GM23338 (cell line): ENCODE results near the gene ARHGAP32. TPM values are rescaled to one million over a fixed set of nuclear protein-coding genes. Genes with fewer than 3 reads are reported as not detected.

Experiments used
- ATAC-seq: fragments of 200-7000 bp; cut with Tn5 transposase; 3 replicates; pipeline ENCODE4 v1.9.1; 2020
- DNase-seq: peaks from one replicate; pipeline ENCODE4 v3.0.0-alpha.2; 2015; ENCODE audit warnings: low spot score
- H2AFZ ChIP-seq: fragments of 200-600 bp; sonication (generic); 2 replicates; pipeline ENCODE4 v1.8.0; 2016; ENCODE audit warnings: antibody characterized with exemption, mild to moderate bottlenecking, moderate library complexity
- H3F3A ChIP-seq: fragments of 200-600 bp; sonication (generic); replicated peaks from 2 replicates; pipeline ENCODE4 v1.8.0; 2017; ENCODE audit warnings: antibody characterized with exemption, mixed run types, low read depth
- H3K27ac ChIP-seq: fragments of 200-600 bp; sonication (generic); 2 replicates; pipeline ENCODE4 v1.6.1; 2016; ENCODE audit warnings: low read depth
- H3K27me3 ChIP-seq: fragments of 200-600 bp; sonication (generic); 2 replicates; pipeline ENCODE4 v1.8.0; 2016; ENCODE audit warnings: mild to moderate bottlenecking, mixed run types, moderate library complexity; ENCODE audit not compliant: insufficient read depth
- H3K36me3 ChIP-seq: fragments of 200-600 bp; sonication (generic); 2 replicates; pipeline ENCODE4 v1.8.0; 2016; ENCODE audit warnings: mild to moderate bottlenecking; ENCODE audit not compliant: insufficient read depth
- H3K4me1 ChIP-seq: fragments of 200-600 bp; sonication (generic); 2 replicates; pipeline ENCODE4 v1.8.0; 2016; ENCODE audit warnings: mild to moderate bottlenecking, moderate library complexity; ENCODE audit not compliant: insufficient read depth
- H3K4me2 ChIP-seq: fragments of 200-600 bp; sonication (generic); 2 replicates; pipeline ENCODE4 v1.7.1; 2017; ENCODE audit warnings: mixed run types
- H3K4me3 ChIP-seq: fragments of 200-600 bp; sonication (generic); 2 replicates; pipeline ENCODE4 v1.6.1; 2016; ENCODE audit warnings: mixed run types
- H3K79me2 ChIP-seq: fragments of 200-600 bp; sonication (generic); replicated peaks from 2 replicates; pipeline ENCODE4 v1.8.0; 2017; ENCODE audit warnings: mild to moderate bottlenecking; ENCODE audit not compliant: insufficient read depth
- H3K9me2 ChIP-seq: fragments of 200-600 bp; sonication (generic); 2 replicates; pipeline ENCODE4 v1.8.0; 2017; ENCODE audit not compliant: insufficient read depth
- H4K20me1 ChIP-seq: fragments of 200-600 bp; sonication (generic); replicated peaks from 2 replicates; pipeline ENCODE4 v1.8.0; 2017; ENCODE audit warnings: mild to moderate bottlenecking; ENCODE audit not compliant: insufficient read depth
- H3K27ac Mint-ChIP-seq: 2 replicates; pipeline ENCODE4 v1.8.0; 2020; ENCODE audit warnings: inconsistent platforms, mild to moderate bottlenecking, moderate library complexity, mixed read lengths
- H3K27me3 Mint-ChIP-seq: 3 replicates; pipeline ENCODE4 v1.8.0; 2022; ENCODE audit warnings: low read depth, mild to moderate bottlenecking, moderate library complexity, mixed read lengths, inconsistent platforms; ENCODE audit not compliant: insufficient read depth, poor library complexity
- H3K36me3 Mint-ChIP-seq: 3 replicates; pipeline ENCODE4 v1.8.0; 2021; ENCODE audit warnings: low read depth, mild to moderate bottlenecking, inconsistent platforms, moderate library complexity, mixed read lengths
- H3K4me1 Mint-ChIP-seq: 3 replicates; pipeline ENCODE4 v1.8.0; 2020; ENCODE audit warnings: mild to moderate bottlenecking, inconsistent platforms, mixed read lengths
- H3K4me3 Mint-ChIP-seq: 3 replicates; pipeline ENCODE4 v1.8.0; 2021; ENCODE audit warnings: moderate library complexity, mild to moderate bottlenecking, inconsistent platforms, mixed read lengths
- H3K9me3 Mint-ChIP-seq: 3 replicates; pipeline ENCODE4 v1.8.0; 2020; ENCODE audit warnings: moderate library complexity, mild to moderate bottlenecking, inconsistent platforms, mixed read lengths
- CREB1 ChIP-seq: fragments of 250-450 bp; sonication (Bioruptor Pico); IDR thresholded peaks from 2 replicates; pipeline ENCODE4 v1.5.0; 2020; ENCODE audit warnings: low read depth, mild to moderate bottlenecking, moderate library complexity
- CTCF ChIP-seq, 2 experiments: fragments of 200-600 bp in 1 of 2; sonication (generic) in 1 of 2; conservative IDR thresholded peaks; 2 replicates each; pipeline versions ENCODE4 v1.5.1 to v1.6.1; 2016 to 2017; ENCODE audit warnings: antibody characterized with exemption in 2 of 2, low read depth in 2 of 2, mild to moderate bottlenecking in 2 of 2, moderate library complexity in 1 of 2
- ETS1 ChIP-seq: IDR thresholded peaks from 2 replicates; pipeline ENCODE4 v1.6.1; 2016; ENCODE audit warnings: antibody characterized with exemption
- EZH2 ChIP-seq: fragments of 200-600 bp; sonication (generic); IDR thresholded peaks from one replicate; pipeline ENCODE4 v1.8.0; 2017; ENCODE audit warnings: antibody characterized with exemption, mild to moderate bottlenecking, low read depth; ENCODE audit not compliant: unreplicated experiment
- JUNB ChIP-seq: IDR thresholded peaks from one replicate; pipeline ENCODE4 v1.6.1; 2016; ENCODE audit warnings: antibody characterized with exemption; ENCODE audit not compliant: unreplicated experiment
- NANOG ChIP-seq: IDR thresholded peaks from 2 replicates; pipeline ENCODE4 v1.6.1; 2016; ENCODE audit warnings: antibody characterized with exemption, borderline replicate concordance
- ZNF114 ChIP-seq: fragments of 250-450 bp; sonication (Bioruptor Pico); IDR thresholded peaks from 2 replicates; pipeline ENCODE4 v1.5.0; 2020; ENCODE audit warnings: mild to moderate bottlenecking, moderate library complexity
- ZNF331 ChIP-seq: fragments of 250-450 bp; sonication (Bioruptor Pico); IDR thresholded peaks from 2 replicates; pipeline ENCODE4 v1.5.0; 2020; ENCODE audit warnings: low read depth, mild to moderate bottlenecking, moderate library complexity
- ZNF462 ChIP-seq: fragments of 250-450 bp; sonication (Bioruptor Pico); IDR thresholded peaks from 2 replicates; pipeline ENCODE4 v1.5.0; 2020; ENCODE audit warnings: mild to moderate bottlenecking, moderate library complexity
- polyA plus RNA-seq: library from polyadenylated mRNA; unstranded; fragments of >200 nt; fragmentation: Nextera tagmentation; extraction: Ambion mirVana; gene quantifications from 2 replicates; pipeline ENCODE4 v1.2.1, GENCODE V29; 2016
- total RNA-seq: library from RNA; depleted of rRNA; stranded (reverse); fragments of >200 nt; shearing (Covaris generic); gene quantifications from 2 replicates; pipeline ENCODE4 v1.2.3, GENCODE V29; 2014

The ARHGAP32 gene
- total and polyA plus RNA-seq, 2 experiments from 2014 or later: 3.9 to 17.2 TPM

DNA sequence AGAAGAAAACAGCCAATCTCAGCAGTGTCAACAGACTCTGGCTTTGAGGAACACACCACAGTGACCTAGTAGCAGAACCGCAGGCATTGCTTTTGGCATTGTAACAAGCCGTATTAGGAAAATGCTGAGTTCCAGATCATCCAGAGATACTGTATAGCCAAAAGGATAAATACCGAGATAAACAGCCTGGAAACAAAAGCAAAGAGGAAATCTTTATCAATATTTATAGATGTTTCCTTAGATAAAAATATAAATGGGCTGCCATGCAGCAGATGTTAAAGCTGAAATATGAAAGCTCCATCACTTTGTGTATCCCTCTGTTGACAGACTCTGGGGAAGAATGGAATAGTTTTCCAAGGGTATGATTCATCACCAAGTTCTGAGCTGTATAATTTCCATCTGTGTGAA is 150.5 kb downstream of the ARHGAP32 start:
- ATAC-seq: no peak
- Histone ChIP-seq H3F3A (no peaks in the 10 kb centered on the region), H2AFZ (no peak overlapping the region), H3K27me3 (no peaks in the 10 kb centered on the region), H3K79me2 (no peaks in the 10 kb centered on the region), H3K4me1 (no peaks in the 10 kb centered on the region), H3K36me3 (no peaks in the 10 kb centered on the region), H3K4me3 (no peak overlapping the region), H3K4me2 (no peak overlapping the region), H4K20me1 (no peaks in the 10 kb centered on the region), H3K27ac (no peak overlapping the region), H3K9me2 (no peaks in the 10 kb centered on the region)
- DNase-seq: no peak
- no peak for TF ChIP-seq EZH2
- TF ChIP-seq NANOG: no peak
- no peak for TF ChIP-seq ZNF114
- no peak for TF ChIP-seq CTCF (conservative IDR thresholded peaks at IDR 0.05; ENCODE audit: low read depth in 2 of 2)
- TF ChIP-seq ZNF462: no peak
- Mint-ChIP-seq H3K4me1 (no peaks in the 10 kb centered on the region), H3K9me3 (peaks cover 9% of the 10 kb centered on the region), H3K36me3 (peaks cover 15% of the 10 kb centered on the region), H3K27ac (no peak overlapping the region), H3K4me3 (no peak overlapping the region), H3K27me3 (no peaks in the 10 kb centered on the region)

DNA sequence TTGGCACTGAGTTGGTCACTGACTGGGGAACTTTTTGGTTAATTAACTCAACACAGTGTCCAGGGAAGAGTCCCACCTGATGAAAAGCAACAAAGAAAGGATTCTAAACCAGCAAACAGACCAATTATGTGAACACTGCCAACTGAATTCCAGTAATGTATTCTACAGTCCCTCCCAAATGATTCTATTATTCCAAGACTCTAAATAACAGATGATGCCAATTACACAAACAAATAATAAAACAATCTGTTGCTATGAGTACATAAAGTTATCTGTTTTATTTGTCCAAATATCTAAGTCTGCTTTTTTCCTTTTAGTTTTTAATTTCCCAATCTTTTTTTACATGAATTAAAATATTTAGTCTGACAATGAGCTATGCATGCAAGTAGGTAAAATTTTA is 151.2 kb downstream of the ARHGAP32 start:
- no peak overlapping the region for H3K27ac ChIP-seq
- no peak overlapping the region for H2AFZ ChIP-seq
- DNase-seq: no peak
- H3F3A ChIP-seq: no peaks in the 10 kb centered on the region
- Mint-ChIP-seq H3K4me3 (no peak overlapping the region), H3K9me3 (peaks cover 9% of the 10 kb centered on the region), H3K36me3 (peaks cover 15% of the 10 kb centered on the region), H3K27ac (no peak overlapping the region), H3K27me3 (no peaks in the 10 kb centered on the region), H3K4me1 (no peaks in the 10 kb centered on the region)
- no peaks in the 10 kb centered on the region for H3K36me3 ChIP-seq
- no peak overlapping the region for H3K4me3 ChIP-seq
- H4K20me1 ChIP-seq: no peaks in the 10 kb centered on the region; the same call in 1 of the 2 replicates
- ATAC-seq: no peak
- no peak overlapping the region for H3K4me2 ChIP-seq
- H3K27me3 ChIP-seq: no peaks in the 10 kb centered on the region
- no peaks in the 10 kb centered on the region for H3K4me1 ChIP-seq
- H3K9me2 ChIP-seq: no peaks in the 10 kb centered on the region
- no peaks in the 10 kb centered on the region for H3K79me2 ChIP-seq
- TF ChIP-seq ZNF114: no peak
- no peak for TF ChIP-seq EZH2
- no peak for TF ChIP-seq JUNB
- TF ChIP-seq ETS1: no peak
- TF ChIP-seq ZNF331 (CRISPR knock-in tag): no peak
- TF ChIP-seq CTCF (conservative IDR thresholded peaks at IDR 0.05; ENCODE audit: low read depth in 2 of 2): no peak
- TF ChIP-seq CREB1: no peak
